RPMI7951 (cell line): ENCODE data around the gene PHF12. TPM values are rescaled to one million over a fixed set of nuclear protein-coding genes. Genes with fewer than 3 reads are reported as not detected.
"Not testable (repeated sequence)": the region's sequence is repeated elsewhere in the genome, so short reads cannot be mapped to it uniquely, and the experiment has no call there.

Experiments used
- DNase-seq: peaks from one replicate; pipeline ENCODE4 v3.0.0-alpha.2; 2012; ENCODE audit warnings: low read depth
- total RNA-seq: library from RNA; depleted of rRNA; stranded (reverse); fragments of >200 nt; shearing (Covaris generic); gene quantifications from 2 replicates; pipeline ENCODE4 v1.2.3, GENCODE V29; 2014

Gene PHF12
- total RNA-seq, 1 experiment from 2014 or later, result 18.0 TPM

DNA sequence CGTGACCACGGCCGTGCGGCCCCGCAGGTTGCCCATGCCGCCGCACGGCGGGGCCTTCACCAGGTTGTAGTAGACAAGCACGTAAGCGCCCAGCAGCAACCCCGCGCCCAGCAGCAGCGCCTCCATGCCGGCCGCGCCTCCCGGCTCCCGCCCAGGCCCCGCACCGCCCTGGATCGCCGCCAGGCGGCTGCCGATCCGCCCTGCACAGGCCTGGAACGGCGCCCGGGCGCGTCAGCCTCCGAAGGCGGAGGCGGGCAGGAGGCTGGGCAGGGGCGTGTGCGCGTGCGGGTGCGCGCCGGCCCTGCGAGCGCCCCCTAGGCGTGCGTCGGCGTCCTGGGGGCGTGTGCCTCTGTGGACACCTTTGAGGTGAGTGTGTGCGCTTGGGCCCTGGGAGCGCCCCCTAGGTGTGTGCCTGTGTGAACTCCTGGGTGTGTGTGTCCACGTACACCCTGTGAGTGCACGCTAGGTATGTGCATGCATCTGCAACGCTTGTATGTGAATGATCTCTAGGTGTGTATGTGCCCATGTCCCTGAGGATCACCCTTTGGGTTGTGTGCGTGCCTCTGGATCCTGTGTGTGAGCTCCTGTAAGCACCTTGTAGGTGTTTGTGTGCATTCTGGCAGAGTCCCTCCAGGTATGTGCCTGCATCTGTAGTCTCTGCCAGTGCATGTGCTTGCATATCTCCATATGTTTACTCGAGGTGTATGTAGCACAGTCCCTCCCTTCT lies 48.3 kb downstream of the PHF12 start, which contains the start of gene DHRS13:
DHRS13 (minus strand) TSS at position 261 of the 727 bp plus-strand sequence; CDS start at position 126, 135 bp downstream.
- peak; percentile 81 for DNase-seq

- peak; percentile 25 for DNase-seq
These were observed 49.2 kb downstream of the PHF12 start for GRCh38 chr17:28901866-28902818.

- no peak for DNase-seq
These were observed 50.2 kb downstream of the PHF12 start for GRCh38 chr17:28900986-28901726.

GRCh38 chr17:28899212-28899815 lies 52.0 kb downstream of the PHF12 start:
- DNase-seq, result no peak

GRCh38 chr17:28898527-28898955 lies 52.8 kb downstream of the PHF12 start:
- DNase-seq, result no peak

DNA sequence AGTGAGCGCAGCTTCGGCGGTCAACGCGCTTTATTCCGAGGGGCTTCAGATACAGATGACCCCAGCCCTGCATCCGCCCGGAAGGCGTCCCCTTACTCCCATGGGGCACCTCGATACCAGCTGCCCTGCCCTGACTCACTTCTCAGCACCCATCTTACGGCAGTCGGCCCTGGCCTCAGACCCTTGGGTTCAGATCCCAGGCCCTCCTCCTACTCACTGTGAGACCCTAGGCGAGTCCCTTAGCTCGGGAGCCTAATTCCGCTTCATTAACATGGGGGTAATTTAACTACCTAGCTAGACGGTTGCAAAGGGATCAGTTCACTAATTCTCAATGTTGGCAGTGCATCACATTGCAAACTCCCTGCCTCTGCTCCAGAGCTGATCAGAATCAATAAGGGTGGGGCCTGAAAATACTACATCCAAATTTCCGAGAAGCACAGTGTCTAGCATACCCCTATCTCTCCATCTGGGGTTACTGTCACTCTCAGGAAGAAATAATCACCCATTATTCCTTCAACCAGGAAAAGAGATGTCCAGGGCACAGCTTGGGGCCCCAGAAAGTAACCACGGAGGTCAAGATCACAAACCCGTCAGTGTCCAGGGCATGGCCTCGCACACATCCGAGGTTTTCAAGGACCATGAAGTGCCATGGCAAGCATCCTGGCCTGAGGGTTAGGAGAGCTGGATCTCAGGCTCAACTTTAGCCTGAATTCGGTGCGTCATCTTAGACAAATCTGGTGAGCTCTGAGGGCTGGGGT lies 53.4 kb downstream of the PHF12 start:
- no peak for DNase-seq

- DNase-seq, result peak; percentile 33
These were observed 54.2 kb downstream of the PHF12 start, which contains the start of gene FLOT2 for GRCh38 chr17:28896884-28897768. TSS of gene FLOT2 (minus strand) at chr17:28897733. CDS start at chr17:28897574, 159 bp downstream.

- no peak for DNase-seq
These were observed 54.8 kb downstream of the PHF12 start for GRCh38 chr17:28896491-28896883.

DNA sequence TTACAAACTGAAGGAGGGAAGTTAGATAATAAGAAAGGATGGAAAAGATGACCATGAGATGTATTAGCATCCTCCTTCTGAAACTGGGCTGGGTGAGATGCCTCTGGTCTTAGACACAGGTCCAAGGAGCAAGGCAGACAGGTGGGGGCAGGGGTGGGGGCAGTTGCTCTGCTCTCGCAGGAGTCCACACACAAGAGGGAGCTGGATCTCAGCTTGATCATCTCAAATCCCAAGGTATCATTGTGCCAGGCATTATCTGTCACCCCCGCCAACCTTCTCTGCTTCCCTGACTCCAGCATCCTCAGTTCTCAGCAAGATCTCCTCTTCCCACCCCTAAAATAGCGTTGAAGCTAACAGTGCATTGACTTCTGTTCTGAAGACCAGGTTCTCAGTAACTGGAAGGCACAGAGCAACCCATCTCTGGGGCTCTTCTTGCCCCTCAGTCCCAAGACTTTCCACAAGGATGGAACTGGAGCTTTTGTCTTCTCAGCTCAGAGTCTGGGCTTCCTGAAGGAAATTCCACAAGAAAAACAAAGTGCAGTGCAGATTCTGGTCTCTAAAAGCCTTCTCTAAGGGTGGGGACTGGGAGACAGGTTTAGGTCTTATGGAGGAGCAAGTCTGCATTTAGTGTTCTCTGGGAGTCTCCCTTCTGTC lies 55.4 kb downstream of the PHF12 start:
- DNase-seq, result no peak

DNA sequence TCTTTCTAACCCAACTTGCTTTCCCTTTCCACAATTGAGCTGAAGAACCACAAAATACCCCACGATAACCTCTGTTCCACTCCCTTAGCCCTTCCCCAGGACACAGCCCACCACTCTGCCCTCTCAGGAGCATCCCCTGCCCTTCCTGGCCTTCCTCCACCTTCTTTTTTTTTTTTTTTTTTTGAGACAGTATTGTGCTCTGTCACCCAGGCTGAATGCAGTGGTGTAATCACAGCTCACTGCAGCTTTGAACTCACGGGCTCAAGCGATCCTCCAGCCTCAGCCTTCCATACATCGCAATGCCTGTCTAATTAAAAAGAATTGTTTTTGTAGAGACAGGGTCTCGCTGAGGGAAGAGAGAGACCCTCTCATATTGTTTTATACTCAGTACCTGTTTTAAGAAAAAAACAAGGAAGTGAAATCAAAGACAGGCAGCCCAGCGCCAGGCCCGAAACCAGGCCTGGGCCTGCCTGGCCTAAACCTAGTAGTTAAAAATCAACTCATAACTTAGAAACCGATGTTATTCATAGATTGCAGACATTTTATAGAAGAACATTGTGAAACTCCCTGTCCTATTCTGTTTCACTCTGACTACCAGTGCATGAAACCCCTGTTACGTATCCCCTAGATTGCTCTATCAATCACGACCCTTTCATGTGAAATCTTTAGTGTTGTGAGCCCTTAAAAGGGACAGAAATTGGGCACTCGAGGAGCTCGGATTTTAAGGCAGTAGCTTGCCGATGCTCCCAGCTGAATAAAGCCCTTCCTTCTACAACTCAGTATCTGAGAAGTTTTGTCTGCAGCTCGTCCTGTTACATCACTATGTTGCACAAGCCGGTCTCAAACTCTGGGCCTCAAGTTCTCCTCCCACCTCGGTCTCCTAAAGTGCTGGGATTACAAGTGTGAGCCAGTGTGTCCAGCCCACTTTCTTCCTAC lies 57.8 kb downstream of the PHF12 start:
- not testable (repeated sequence) for DNase-seq

GRCh38 chr17:28892024-28892423 lies 59.3 kb downstream of the PHF12 start:
- no peak for DNase-seq

DNA sequence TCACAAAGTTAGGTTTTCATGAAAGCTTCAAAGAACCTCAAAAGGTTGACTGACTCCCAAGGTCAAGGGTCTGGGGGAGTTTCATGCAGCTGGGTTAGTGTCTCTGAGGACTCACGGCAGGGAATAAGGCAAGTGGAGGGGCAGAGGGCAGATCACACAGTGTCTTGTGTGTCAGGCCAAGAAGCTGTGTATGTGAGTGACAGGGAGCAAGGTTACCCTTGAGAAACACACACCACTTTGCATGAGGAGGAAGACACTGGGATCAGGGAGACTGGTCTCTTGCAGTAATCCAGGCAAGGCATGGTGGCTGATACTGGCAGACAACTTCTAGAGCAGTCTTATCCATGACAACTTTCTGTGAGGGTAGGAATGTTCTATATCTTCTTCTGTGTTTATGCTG lies 60.1 kb downstream of the PHF12 start:
- DNase-seq, result no peak

- DNase-seq, result no peak
These were observed 61.3 kb downstream of the PHF12 start for GRCh38 chr17:28889996-28890395.

- no peak for DNase-seq
These were observed 62.5 kb downstream of the PHF12 start for GRCh38 chr17:28888832-28889231.

- no peak for DNase-seq
These were observed 63.3 kb downstream of the PHF12 start for GRCh38 chr17:28887871-28888471.

- no peak for DNase-seq
These were observed 65.4 kb downstream of the PHF12 start for GRCh38 chr17:28885951-28886350.

DNA sequence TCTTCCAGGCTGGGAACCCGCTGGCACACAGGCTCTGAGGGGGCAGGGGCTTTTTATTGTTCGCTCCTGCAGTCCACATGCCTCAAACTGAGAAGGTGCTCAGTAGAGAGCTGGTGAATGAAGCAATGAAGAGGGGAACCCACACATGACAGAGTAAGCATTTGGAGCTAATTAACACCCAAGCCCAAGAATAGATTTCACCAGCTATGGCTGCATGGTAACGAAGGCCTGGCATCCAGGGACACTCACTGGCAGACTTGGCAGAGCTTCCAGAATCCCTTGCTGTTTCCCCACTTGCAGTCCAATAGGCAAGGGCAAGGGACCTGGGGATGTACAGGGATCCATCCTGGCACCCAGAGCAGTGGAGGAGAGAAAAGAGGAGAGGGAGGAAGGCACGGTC lies 66.0 kb downstream of the PHF12 start:
- DNase-seq, result no peak
